Measurements from ENCODE around the gene THADA.
"Not testable (repeated sequence)": the region's sequence is repeated elsewhere in the genome, so short reads cannot be mapped to it uniquely, and the experiment has no call there.

THADA gene

GRCh38 chr2:43610361-43610760, 14.5 kb upstream of the THADA start:
- TF ChIP-seq CTCF (IDR thresholded peaks at IDR 0.05; ENCODE audit: poor library complexity, severe bottlenecking) = no peak
- ATAC-seq (ENCODE audit: low read depth) (no peak), DNase-seq (ENCODE audit: low spot score) (no peak)
- Histone ChIP-seq H3K4me1 (ENCODE audit: insufficient read depth, poor library complexity, severe bottlenecking) (no peaks in the 10 kb centered on the region), H3K9me3 (ENCODE audit: severe bottlenecking) (no peaks in the 10 kb centered on the region), H3K4me3 (ENCODE audit: severe bottlenecking) (no peak overlapping the region), H3K27ac (ENCODE audit: poor library complexity, severe bottlenecking) (no peak overlapping the region), H3K27me3 (ENCODE audit: insufficient read depth, poor library complexity, severe bottlenecking) (no peaks in the 10 kb centered on the region), H3K36me3 (ENCODE audit: low read depth) (no peaks in the 10 kb centered on the region)

GRCh38 chr2:43609290-43609918, 13.6 kb upstream of the THADA start:
- Histone ChIP-seq H3K9me3 (ENCODE audit: severe bottlenecking) (no peaks in the 10 kb centered on the region), H3K4me1 (ENCODE audit: insufficient read depth, poor library complexity, severe bottlenecking) (no peaks in the 10 kb centered on the region), H3K27ac (ENCODE audit: poor library complexity, severe bottlenecking) (no peak overlapping the region), H3K36me3 (ENCODE audit: low read depth) (no peaks in the 10 kb centered on the region), H3K4me3 (ENCODE audit: severe bottlenecking) (no peak overlapping the region), H3K27me3 (ENCODE audit: insufficient read depth, poor library complexity, severe bottlenecking) (no peaks in the 10 kb centered on the region)
- no peak for DNase-seq (ENCODE audit: low spot score)
- TF ChIP-seq CTCF (IDR thresholded peaks at IDR 0.05; ENCODE audit: poor library complexity, severe bottlenecking) = peak; percentile 85
- ATAC-seq (ENCODE audit: low read depth) = peak; percentile 77

GRCh38 chr2:43605851-43606250, 10.0 kb upstream of the THADA start:
- no peaks in the 10 kb centered on the region for H3K27me3 ChIP-seq (ENCODE audit: insufficient read depth, poor library complexity, severe bottlenecking)
- no peaks in the 10 kb centered on the region for H3K4me1 ChIP-seq (ENCODE audit: insufficient read depth, poor library complexity, severe bottlenecking)
- H3K4me3 ChIP-seq (ENCODE audit: severe bottlenecking) = no peak overlapping the region
- ATAC-seq (ENCODE audit: low read depth) (no peak), DNase-seq (ENCODE audit: low spot score) (no peak)
- no peaks in the 10 kb centered on the region for H3K36me3 ChIP-seq (ENCODE audit: low read depth)
- TF ChIP-seq CTCF (IDR thresholded peaks at IDR 0.05; ENCODE audit: poor library complexity, severe bottlenecking) = no peak
- no peaks in the 10 kb centered on the region for H3K9me3 ChIP-seq (ENCODE audit: severe bottlenecking)
- no peak overlapping the region for H3K27ac ChIP-seq (ENCODE audit: poor library complexity, severe bottlenecking)

- H3K27me3 ChIP-seq (ENCODE audit: insufficient read depth, poor library complexity, severe bottlenecking) = no peaks in the 10 kb centered on the region
- H3K27ac ChIP-seq (ENCODE audit: poor library complexity, severe bottlenecking) = no peak overlapping the region
- peak; percentile 76 for TF ChIP-seq CTCF (IDR thresholded peaks at IDR 0.05; ENCODE audit: poor library complexity, severe bottlenecking)
- ATAC-seq (ENCODE audit: low read depth) = peak; percentile 81
- no peaks in the 10 kb centered on the region for H3K36me3 ChIP-seq (ENCODE audit: low read depth)
- H3K9me3 ChIP-seq (ENCODE audit: severe bottlenecking) = no peaks in the 10 kb centered on the region
- H3K4me3 ChIP-seq (ENCODE audit: severe bottlenecking) = no peak overlapping the region
- DNase-seq (ENCODE audit: low spot score) = no peak
- no peaks in the 10 kb centered on the region for H3K4me1 ChIP-seq (ENCODE audit: insufficient read depth, poor library complexity, severe bottlenecking)
Measured at GRCh38 chr2:43605079-43605655, 9.3 kb upstream of the THADA start.

- ATAC-seq (ENCODE audit: low read depth) (no peak), DNase-seq (ENCODE audit: low spot score) (no peak)
- H3K36me3 ChIP-seq (ENCODE audit: low read depth) = no peaks in the 10 kb centered on the region
- TF ChIP-seq CTCF (IDR thresholded peaks at IDR 0.05; ENCODE audit: poor library complexity, severe bottlenecking) = no peak
- no peaks in the 10 kb centered on the region for H3K9me3 ChIP-seq (ENCODE audit: severe bottlenecking)
- H3K4me3 ChIP-seq (ENCODE audit: severe bottlenecking) = no peak overlapping the region
- no peaks in the 10 kb centered on the region for H3K4me1 ChIP-seq (ENCODE audit: insufficient read depth, poor library complexity, severe bottlenecking)
- H3K27me3 ChIP-seq (ENCODE audit: insufficient read depth, poor library complexity, severe bottlenecking) = no peaks in the 10 kb centered on the region
- H3K27ac ChIP-seq (ENCODE audit: poor library complexity, severe bottlenecking) = no peak overlapping the region
Measured at GRCh38 chr2:43604674-43605073, 8.8 kb upstream of the THADA start.

GRCh38 chr2:43600596-43600995, 4.8 kb upstream of the THADA start:
- H3K36me3 ChIP-seq (ENCODE audit: low read depth); H3K9me3 ChIP-seq (ENCODE audit: severe bottlenecking); H3K4me3 ChIP-seq (ENCODE audit: severe bottlenecking); H3K27me3 ChIP-seq (ENCODE audit: insufficient read depth, poor library complexity, severe bottlenecking); DNase-seq (ENCODE audit: low spot score); H3K27ac ChIP-seq (ENCODE audit: poor library complexity, severe bottlenecking); ATAC-seq (ENCODE audit: low read depth); H3K4me1 ChIP-seq (ENCODE audit: insufficient read depth, poor library complexity, severe bottlenecking): not testable (repeated sequence)

All from RWPE2 (cell line).